Measurements from ENCODE around the gene NXF3.
"Not testable (repeated sequence)": the region's sequence is repeated elsewhere in the genome, so short reads cannot be mapped to it uniquely, and the experiment has no call there.

DNA sequence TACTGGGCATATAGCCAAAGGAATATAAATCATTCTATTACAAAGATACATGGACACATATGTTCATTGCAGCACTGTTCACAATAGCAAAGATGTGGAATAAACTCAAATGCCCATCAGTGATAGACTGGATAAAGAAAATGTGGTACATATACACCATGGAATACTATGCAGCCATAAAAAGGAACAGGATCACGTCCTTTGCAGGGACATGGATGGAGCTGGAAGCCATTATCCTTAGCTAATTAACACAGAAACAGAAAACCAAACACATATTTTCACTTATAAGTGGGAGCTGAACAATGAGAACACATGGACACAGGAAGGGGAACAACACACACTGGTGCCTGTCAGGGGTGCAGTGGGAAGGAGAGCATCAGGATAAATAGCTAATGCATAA is 59.6 kb downstream of the NXF3 start:
- TF ChIP-seq POLR2A (IDR thresholded peaks at IDR 0.05) = not testable (repeated sequence)
- TF ChIP-seq, protein P1, sequence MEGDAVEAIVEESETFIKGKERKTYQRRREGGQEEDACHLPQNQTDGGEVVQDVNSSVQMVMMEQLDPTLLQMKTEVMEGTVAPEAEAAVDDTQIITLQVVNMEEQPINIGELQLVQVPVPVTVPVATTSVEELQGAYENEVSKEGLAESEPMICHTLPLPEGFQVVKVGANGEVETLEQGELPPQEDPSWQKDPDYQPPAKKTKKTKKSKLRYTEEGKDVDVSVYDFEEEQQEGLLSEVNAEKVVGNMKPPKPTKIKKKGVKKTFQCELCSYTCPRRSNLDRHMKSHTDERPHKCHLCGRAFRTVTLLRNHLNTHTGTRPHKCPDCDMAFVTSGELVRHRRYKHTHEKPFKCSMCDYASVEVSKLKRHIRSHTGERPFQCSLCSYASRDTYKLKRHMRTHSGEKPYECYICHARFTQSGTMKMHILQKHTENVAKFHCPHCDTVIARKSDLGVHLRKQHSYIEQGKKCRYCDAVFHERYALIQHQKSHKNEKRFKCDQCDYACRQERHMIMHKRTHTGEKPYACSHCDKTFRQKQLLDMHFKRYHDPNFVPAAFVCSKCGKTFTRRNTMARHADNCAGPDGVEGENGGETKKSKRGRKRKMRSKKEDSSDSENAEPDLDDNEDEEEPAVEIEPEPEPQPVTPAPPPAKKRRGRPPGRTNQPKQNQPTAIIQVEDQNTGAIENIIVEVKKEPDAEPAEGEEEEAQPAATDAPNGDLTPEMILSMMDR (IDR thresholded peaks at IDR 0.05) = not testable (repeated sequence)
